HG03469 (cell line): ENCODE measurements around the gene PCDHA3.
"Not testable (repeated sequence)": the region's sequence is repeated elsewhere in the genome, so short reads cannot be mapped to it uniquely, and the experiment has no call there.

Experiments used
- ATAC-seq: cut with Tn5 transposase; IDR thresholded peaks from one replicate; pipeline ENCODE4 v1.9.1; 2021; ENCODE audit warnings: mild to moderate bottlenecking, moderate library complexity, moderate number of reproducible peaks; ENCODE audit not compliant: unreplicated experiment

Gene PCDHA3

DNA sequence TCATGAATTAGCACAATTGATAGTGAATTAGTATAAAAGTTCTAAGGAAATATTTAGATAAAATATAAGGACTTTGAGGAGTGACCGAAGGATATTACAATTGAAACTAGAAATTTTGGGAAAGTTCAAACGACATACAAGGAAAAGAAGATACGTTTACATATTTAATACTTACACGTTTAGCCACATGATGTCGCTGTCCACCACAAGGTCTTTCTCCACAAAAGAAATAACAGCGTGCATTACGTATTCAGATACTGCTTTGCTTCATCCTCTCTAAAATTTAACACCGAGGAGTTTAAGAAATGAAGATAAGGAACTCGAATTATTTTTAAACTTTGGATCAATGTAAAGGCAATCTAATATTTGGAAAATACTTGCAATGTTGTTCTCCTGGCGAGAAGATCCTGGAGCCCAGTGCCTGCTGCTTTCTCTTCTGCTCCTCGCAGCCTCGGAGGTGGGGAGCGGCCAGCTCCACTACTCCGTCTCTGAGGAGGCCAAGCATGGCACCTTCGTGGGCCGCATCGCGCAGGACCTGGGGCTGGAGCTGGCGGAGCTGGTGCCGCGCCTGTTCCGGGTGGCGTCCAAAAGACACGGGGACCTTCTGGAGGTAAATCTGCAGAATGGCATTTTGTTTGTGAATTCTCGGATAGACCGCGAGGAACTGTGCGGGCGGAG is at the start of gene PCDHA3:
Gene PCDHA3, plus strand, starts transcription at position 242 of the 678 bp plus-strand sequence.
- ATAC-seq: no peak

DNA sequence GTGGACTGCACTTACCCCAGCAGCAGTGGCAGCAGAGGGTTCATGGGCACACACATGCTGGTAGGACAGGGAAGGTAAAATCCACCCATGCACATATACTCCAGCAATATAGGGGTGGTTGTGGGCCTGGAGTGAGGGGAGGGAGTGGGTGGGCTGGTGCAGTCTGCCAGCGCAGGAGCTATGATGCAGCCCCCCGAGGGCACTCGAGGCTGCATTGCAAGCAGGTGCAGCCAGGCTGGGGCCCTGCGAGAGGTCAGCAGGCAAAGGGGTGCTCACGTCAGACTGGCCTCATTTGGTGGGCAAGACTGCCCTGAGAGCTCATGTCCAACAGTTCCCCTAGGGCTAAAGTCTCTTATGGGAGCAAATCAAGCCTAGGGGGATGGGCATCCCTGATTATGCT is 47.3 kb upstream of the PCDHA3 start:
- ATAC-seq: no peak

DNA sequence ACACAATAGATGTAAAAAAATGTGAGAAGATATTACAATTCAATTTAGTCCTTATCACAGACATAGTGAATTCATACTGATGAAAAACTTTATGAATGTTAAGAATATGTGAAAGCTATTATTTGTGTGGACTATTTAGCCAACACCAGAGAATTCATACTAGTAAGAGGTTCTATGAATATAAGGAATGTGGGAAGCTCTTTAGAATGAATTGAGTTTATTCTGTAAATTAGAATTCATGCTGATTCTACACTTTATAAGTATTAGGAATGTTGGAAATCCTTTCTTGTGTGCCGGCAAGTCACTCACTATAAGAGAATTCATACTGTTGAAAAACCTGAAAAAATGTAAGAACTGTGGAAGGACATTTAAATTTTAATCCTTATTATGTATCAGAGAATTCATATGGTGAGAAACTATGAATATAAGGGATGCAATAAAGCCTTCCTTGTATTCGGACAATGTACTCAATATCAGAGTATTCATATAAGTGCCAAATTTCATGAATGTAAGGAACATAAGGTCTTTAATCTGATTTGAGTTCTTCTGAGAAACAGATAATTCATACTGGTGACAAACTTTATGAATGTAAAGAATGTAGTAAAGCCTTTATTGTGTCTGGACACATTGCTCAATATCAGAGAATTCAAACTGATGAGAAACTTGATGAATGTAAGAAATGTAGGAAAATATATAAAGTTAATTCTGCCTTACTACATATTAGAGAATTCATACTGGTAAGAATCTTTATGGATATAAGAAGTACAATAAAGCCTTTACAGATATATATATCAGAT is 36.5 kb upstream of the PCDHA3 start:
- no peak for ATAC-seq

DNA sequence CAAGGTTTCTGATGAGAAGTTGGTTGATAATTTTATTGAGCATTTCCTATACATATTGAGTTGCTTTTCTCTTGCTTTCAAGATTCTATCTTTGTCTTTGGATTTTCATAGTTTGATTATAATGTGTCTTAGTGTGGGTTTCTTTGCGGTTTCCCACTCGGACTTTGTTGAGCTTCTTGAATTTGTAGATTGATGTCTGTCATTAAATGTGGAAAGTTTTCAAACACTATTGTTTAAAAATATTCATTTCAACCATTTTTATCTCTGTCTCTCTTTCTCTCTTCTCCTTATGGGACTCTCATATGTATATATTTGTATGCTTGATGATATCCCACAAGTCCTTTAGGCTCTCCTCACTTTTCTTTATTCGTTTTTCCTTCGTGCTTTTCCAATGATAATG is 33.4 kb upstream of the PCDHA3 start:
- no peak for ATAC-seq

DNA sequence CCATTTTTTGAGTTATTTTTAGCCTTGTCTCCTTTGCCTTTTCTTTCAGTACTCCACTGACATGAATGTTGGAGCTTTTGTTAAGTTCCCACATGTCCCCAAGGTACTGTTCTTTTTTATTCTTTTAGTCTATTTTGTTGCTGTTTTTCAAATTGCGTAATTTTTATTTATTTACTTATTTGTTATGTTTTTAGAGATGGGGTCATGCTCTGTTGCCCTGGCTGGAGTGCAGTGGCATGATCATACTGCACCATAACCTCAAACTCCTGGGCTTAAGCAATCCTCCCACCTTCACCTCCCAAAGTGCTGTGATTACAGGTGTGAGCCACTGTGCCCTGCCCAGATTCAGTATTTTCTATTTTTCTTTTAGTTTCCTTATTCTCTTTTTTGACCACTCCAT is 20.3 kb upstream of the PCDHA3 start:
- ATAC-seq: no peak

DNA sequence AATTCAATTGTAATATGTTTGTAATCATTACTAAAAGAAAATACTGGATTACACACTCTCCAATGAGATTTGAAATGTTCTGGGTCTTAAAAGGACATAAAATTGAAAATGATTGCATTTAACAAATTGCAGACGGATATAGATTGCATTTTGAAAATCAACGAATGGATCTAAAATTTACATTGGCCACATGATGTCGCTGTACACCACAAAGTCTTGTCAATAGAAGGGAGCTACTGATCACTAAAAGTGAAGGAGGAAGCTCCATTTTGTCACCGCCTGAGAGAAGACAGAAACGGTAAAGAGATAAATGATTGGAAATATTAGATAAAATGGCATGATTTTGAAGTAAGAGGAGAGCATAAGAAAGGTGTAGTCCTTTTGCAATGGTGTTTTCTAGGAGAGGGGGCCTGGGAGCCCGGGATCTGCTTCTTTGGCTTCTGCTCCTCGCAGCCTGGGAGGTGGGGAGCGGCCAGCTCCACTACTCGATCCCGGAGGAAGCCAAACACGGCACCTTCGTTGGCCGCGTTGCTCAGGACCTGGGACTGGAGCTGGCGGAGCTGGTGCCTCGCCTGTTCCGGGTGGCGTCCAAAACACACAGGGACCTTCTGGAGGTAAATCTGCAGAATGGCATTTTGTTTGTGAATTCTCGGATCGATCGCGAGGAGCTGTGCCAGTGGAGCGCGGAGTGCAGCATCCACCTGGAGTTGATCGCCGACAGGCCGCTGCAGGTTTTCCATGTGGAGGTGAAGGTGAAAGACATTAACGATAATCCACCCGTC is 14.8 kb upstream of the PCDHA3 start, which contains the start of gene PCDHA1:
Gene PCDHA1, plus strand, starts transcription at position 236 of the 782 bp plus-strand sequence.
- no peak for ATAC-seq

DNA sequence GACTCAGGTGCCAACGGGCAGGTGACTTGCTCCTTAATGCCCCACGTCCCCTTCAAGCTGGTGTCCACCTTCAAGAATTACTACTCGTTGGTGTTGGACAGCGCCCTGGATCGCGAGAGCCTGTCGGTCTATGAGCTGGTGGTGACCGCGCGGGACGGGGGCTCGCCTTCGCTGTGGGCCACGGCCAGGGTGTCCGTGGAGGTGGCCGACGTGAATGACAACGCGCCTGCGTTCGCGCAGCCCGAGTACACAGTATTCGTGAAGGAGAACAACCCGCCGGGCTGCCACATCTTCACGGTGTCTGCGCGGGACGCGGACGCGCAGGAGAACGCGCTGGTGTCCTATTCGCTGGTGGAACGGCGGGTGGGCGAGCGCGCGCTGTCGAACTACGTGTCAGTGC is 13.4 kb upstream of the PCDHA3 start:
- not testable (repeated sequence) for ATAC-seq

DNA sequence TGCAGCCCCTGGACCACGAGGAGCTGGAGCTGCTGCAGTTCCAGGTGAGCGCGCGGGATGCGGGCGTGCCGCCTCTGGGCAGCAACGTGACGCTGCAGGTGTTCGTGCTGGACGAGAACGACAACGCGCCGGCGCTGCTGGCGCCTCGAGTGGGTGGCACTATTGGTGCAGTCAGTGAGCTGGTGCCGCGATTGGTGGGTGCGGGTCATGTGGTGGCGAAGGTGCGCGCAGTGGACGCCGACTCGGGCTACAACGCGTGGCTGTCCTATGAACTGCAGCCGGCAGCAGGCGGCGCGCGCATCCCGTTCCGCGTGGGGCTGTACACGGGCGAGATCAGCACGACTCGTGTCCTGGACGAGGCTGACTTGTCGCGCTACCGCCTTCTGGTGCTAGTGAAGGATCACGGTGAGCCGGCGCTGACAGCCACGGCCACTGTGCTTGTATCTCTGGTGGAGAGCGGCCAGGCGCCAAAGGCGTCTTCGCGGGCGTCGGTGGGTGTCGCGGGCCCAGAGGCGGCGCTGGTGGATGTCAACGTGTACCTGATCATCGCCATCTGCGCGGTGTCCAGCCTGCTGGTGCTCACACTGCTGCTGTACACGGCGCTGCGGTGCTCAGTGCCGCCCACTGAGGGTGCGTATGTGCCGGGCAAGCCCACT is 12.9 kb upstream of the PCDHA3 start:
- ATAC-seq: not testable (repeated sequence)

DNA sequence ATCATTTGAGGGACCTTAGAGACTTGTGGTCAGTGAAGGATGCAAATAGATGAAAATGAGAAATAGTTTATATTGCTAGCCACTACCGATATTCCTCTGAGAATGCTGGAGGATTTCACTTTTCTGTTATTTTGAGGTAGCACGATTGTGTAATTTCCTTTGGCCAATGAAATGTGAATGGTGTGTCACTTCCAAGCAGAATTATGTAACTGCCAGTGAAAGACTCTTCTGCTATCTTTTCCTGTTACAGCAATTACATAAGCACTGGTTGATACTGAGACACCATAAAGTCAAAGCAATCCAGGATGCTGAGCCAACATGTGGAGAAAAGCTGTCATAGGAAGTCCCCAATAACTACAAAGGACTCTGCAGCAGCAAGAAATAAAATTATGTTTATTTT is 9.8 kb upstream of the PCDHA3 start:
- ATAC-seq: no peak

DNA sequence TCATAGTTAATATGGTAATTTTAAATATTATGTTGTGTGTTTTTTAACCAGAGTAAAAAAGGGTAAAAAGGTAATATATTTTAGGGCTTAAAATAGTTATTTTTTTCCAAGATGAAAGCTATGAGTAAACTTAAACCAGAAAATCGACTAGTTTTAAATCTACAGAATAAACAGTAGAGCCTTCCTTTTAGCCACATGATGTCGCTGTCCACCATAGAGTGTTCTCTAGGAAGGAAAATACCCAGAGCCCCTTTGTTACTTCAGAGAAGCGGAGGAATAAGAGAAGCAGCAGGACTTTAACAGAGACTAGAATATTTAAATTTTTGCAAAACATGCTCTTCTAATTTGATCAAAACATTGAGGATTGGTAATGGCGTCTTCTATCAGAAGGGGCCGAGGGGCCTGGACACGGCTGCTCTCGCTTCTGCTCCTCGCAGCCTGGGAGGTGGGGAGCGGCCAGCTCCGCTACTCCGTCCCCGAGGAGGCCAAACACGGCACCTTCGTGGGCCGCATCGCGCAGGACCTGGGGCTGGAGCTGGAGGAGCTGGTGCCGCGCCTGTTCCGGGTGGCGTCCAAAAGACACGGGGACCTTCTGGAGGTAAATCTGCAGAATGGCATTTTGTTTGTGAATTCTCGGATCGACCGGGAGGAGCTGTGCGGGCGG is 6.1 kb upstream of the PCDHA3 start, which contains the start of gene PCDHA2:
Gene PCDHA2, plus strand, starts transcription at position 258 of the 664 bp plus-strand sequence.
- no peak for ATAC-seq

DNA sequence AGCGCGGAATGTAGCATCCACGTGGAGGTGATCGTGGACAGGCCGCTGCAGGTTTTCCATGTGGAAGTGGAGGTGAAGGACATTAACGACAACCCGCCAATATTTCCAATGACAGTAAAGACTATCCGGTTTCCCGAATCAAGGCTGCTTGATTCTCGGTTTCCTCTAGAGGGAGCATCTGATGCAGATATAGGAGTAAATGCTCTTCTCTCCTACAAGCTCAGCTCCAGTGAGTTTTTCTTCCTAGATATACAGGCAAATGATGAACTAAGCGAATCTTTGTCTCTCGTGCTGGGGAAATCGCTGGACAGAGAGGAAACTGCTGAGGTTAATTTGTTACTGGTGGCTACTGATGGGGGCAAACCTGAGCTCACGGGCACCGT is 5.6 kb upstream of the PCDHA3 start:
- no peak for ATAC-seq

DNA sequence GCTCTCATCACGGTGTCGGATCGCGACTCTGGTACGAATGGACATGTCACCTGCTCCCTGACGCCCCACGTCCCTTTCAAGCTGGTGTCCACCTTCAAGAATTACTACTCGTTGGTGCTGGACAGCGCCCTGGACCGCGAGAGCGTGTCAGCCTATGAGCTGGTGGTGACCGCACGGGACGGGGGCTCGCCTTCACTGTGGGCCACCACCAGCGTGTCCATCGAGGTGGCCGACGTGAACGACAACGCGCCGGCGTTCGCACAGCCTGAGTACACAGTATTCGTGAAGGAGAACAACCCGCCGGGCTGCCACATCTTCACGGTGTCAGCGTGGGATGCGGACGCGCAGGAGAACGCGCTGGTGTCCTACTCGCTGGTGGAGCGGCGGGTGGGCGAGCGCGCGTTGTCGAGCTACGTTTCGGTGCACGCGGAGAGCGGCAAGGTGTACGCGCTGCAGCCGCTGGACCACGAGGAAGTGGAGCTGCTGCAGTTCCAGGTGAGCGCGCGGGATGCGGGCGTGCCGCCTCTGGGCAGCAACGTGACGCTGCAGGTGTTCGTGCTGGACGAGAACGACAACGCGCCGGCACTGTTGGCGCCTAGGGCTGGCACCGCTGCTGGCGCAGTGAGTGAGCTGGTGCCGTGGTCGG is 4.7 kb upstream of the PCDHA3 start:
- not testable (repeated sequence) for ATAC-seq

DNA sequence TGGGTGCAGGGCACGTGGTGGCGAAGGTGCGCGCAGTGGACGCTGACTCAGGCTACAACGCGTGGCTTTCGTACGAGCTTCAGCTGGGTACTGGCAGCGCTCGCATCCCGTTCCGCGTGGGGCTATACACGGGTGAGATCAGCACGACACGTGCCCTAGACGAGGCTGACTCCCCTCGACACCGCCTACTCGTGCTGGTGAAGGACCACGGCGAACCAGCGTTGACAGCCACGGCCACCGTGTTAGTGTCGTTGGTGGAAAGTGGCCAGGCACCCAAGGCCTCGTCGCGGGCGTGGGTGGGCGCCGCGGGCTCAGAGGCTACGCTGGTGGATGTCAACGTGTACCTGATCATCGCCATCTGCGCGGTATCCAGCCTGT is 4.2 kb upstream of the PCDHA3 start:
- no peak for ATAC-seq

DNA sequence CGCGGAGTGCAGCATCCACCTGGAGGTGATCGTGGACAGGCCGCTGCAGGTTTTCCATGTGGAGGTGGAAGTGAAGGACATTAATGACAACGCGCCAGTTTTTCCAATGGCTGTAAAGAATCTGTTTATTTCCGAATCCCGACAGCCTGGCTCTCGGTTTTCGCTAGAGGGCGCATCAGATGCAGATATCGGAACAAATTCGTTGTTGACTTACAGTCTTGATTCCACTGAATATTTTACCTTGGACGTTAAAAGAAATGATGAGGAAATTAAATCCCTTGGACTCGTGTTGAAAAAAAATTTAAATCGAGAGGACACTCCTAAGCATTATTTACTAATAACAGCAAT is 611 bp downstream of the PCDHA3 start:
- ATAC-seq: no peak

DNA sequence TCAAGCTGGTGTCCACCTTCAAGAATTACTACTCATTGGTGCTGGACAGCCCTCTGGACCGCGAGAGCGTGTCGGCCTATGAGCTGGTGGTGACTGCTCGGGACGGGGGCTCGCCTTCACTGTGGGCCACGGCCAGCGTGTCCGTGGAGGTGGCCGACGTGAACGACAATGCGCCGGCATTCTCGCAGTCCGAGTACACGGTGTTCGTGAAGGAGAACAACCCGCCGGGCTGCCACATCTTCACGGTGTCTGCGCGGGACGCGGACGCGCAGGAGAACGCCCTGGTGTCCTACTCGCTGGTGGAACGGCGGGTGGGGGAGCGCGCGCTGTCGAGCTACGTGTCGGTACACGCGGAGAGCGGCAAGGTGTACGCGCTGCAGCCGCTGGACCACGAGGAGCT is 1.5 kb downstream of the PCDHA3 start:
- ATAC-seq: not testable (repeated sequence)

DNA sequence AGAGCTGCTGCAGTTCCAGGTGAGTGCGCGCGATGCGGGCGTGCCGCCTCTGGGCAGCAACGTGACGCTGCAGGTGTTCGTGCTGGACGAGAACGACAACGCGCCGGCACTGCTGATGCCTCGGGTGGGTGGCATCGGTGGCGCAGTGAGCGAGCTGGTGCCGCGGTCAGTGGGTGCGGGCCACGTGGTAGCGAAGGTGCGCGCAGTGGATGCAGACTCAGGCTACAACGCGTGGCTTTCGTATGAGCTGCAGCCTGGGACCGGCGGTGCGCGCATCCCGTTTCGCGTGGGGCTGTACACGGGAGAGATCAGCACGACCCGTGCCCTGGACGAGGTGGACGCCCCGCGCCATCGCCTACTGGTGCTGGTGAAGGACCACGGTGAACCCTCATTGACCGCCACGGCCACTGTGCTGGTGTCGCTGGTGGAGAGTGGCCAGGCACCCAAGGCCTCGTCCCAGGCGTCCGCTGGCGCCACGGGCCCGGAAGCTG is 2.0 kb downstream of the PCDHA3 start:
- ATAC-seq: no peak

DNA sequence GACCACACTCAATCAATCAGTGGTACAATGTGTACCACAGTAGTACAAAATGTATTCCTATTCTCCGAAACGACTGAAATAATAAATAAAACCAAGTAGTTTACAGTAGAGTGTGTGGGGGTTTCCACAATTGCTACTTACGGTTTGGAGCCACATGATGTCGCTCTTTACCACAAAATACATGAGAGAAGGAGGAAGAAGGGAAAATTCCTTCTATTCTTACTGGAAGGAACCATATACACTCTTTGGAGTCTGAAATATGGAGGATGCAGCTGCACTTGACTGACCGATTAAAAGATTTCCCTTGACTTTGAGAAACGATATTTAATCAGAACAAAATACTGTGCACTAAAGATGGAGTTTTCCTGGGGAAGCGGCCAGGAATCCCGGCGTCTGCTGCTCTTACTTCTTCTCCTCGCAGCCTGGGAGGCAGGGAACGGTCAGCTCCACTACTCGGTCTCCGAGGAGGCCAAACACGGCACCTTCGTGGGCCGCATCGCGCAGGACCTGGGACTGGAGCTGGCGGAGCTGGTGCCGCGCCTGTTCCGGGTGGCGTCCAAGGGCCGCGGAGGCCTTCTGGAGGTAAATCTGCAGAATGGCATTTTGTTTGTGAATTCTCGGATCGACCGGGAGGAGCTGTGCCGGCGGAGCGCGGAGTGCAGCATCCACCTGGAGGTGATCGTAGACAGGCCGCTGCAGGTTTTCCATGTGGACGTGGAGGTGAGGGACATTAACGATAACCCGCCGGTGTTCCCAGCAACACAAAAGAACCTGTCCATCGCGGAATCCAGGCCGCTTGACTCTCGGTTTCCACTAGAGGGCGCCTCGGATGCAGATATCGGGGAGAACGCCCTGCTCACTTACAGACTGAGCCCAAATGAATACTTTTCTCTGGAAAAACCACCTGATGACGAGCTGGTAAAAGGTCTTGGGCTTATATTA is 6.2 kb downstream of the PCDHA3 start, which contains the start of gene PCDHA4:
Gene PCDHA4, plus strand, starts transcription at position 235 of the 942 bp plus-strand sequence.
- ATAC-seq: no peak

DNA sequence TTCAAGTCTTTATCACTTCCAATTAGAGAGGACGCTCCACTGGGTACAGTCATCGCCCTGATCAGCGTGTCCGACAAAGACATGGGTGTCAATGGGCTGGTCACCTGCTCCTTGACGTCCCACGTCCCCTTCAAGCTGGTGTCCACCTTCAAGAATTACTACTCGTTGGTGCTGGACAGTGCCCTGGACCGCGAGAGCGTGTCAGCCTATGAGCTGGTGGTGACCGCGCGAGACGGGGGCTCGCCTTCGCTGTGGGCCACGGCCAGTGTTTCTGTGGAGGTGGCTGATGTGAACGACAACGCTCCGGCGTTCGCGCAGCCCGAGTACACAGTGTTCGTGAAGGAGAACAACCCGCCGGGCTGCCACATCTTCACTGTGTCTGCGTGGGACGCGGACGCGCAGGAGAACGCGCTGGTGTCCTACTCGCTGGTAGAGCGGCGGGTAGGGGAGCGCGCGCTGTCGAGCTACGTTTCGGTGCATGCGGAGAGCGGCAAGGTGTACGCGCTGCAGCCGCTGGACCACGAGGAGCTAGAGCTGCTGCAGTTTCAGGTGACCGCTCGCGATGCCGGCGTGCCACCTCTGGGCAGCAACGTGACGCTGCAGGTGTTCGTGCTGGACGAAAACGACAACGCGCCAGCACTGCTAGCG is 7.5 kb downstream of the PCDHA3 start:
- not testable (repeated sequence) for ATAC-seq
